Measurements from ENCODE around the gene NCLN.
"Not testable (repeated sequence)": the region's sequence is repeated elsewhere in the genome, so short reads cannot be mapped to it uniquely, and the experiment has no call there.

The NCLN gene

GRCh38 chr19:3225677-3226093 lies 40.0 kb downstream of the NCLN start:
- no peak for DNase-seq

- no peak for DNase-seq
Measured at GRCh38 chr19:3227054-3227626, 41.4 kb downstream of the NCLN start.

- no peak for DNase-seq
Measured at GRCh38 chr19:3229346-3229743, 43.6 kb downstream of the NCLN start.

- DNase-seq: no peak
Measured at GRCh38 chr19:3229888-3230496, 44.3 kb downstream of the NCLN start.

GRCh38 chr19:3231288-3231687 lies 45.6 kb downstream of the NCLN start:
- no peak for DNase-seq

- no peak for DNase-seq
Measured at GRCh38 chr19:3233116-3233515, 47.4 kb downstream of the NCLN start.

- DNase-seq: no peak
Measured at GRCh38 chr19:3233831-3234230, 48.1 kb downstream of the NCLN start.

GRCh38 chr19:3234800-3235199 lies 49.1 kb downstream of the NCLN start:
- DNase-seq: no peak

GRCh38 chr19:3235604-3236003 lies 49.9 kb downstream of the NCLN start:
- not testable (repeated sequence) for DNase-seq

GRCh38 chr19:3236272-3236671 lies 50.5 kb downstream of the NCLN start:
- no peak for DNase-seq

GRCh38 chr19:3238066-3238561 lies 52.4 kb downstream of the NCLN start:
- DNase-seq: no peak

GRCh38 chr19:3239367-3239766 lies 53.6 kb downstream of the NCLN start:
- DNase-seq: no peak

- DNase-seq: peak in 3 of 5 experiments; percentile 17 to 64 (median 23)
Measured at GRCh38 chr19:3243819-3244700, 58.3 kb downstream of the NCLN start.

GRCh38 chr19:3245050-3245449 lies 59.3 kb downstream of the NCLN start:
- DNase-seq: no peak

- DNase-seq: no peak
Measured at GRCh38 chr19:3248728-3249326, 63.1 kb downstream of the NCLN start.

GRCh38 chr19:3249408-3249807 lies 63.7 kb downstream of the NCLN start:
- no peak for DNase-seq

- peak in 3 of 5 experiments; percentile 15 to 34 (median 26) for DNase-seq
Measured at GRCh38 chr19:3250675-3251074, 64.9 kb downstream of the NCLN start.

- DNase-seq: no peak
Measured at GRCh38 chr19:3251229-3251628, 65.5 kb downstream of the NCLN start.

GRCh38 chr19:3252650-3253049 lies 66.9 kb downstream of the NCLN start:
- no peak for DNase-seq

GRCh38 chr19:3253270-3253669 lies 67.5 kb downstream of the NCLN start:
- no peak for DNase-seq

GRCh38 chr19:3254520-3254919 lies 68.8 kb downstream of the NCLN start:
- no peak for DNase-seq

- DNase-seq: no peak
Measured at GRCh38 chr19:3257071-3257470, 71.3 kb downstream of the NCLN start.

All from T-helper 2 cell (primary cell).